ENCODE data around the gene KCNK2. TPM values are rescaled to one million over a fixed set of nuclear protein-coding genes. Genes with fewer than 3 reads are reported as not detected.

The KCNK2 gene
- polyA plus RNA-seq, 1 donor (not counting 4 experiments of a cell fraction or from before 2014, with no cell fraction given) = 0.10 TPM

DNA sequence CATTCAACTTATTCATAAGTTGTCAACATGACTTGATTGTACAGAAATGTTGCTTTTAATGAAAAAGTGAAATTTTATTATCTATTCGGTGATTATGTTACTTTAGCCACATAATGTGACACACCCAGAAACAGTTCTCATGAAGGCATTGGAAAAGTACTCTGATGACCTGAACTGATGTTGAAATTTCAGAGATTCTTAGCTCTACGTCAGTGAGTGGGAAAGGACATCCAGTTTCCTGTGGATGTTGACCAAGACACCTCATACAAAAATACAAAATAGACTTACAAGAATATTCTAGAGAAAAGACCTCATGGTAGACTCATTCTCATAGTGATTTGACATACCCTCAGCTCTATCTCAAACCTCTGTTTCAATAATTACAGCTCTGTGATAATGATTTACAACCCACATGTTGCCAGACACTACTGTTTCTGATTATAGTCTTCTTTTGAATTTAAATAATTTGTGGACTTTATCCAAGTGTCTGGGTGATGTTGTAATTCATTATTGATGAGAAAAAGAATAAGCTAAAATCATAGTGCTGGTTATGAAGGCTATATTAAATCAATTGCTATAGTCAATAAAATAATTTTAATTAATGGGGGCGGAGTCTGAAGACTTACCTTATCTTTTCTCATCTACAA, 37.3 kb downstream of the KCNK2 start:
- dilution Hi-C loops (cut with MboI; ENCODE audit: extremely low pct_ligation_motif_present, low sequenced_read_pairs) = no loop called here
- Histone ChIP-seq H2AFZ (ENCODE audit: control insufficient read depth, low read length) (no peak overlapping the region), H3K9ac (ENCODE audit: control insufficient read depth, extremely low read depth, insufficient read depth, low read length) (no peak overlapping the region), H3K36me3 (ENCODE audit: control insufficient read depth in 2 of 2, extremely low read depth in 1 of 2, insufficient read depth in 2 of 2, low read length in 2 of 2) (no peaks in the 10 kb centered on the region), H3K27ac (ENCODE audit: control insufficient read depth, insufficient read depth, low read length) (no peak overlapping the region), H4K20me1 (ENCODE audit: control insufficient read depth, extremely low read depth, insufficient read depth, low read length) (no peaks in the 10 kb centered on the region), H3K4me2 (ENCODE audit: control insufficient read depth, extremely low read depth, insufficient read depth, low read depth, low read length) (no peak overlapping the region), H3K9me3 (ENCODE audit: control insufficient read depth, low read depth, low read length) (no peaks in the 10 kb centered on the region), H3K27me3 (ENCODE audit: control insufficient read depth, extremely low read depth, insufficient read depth, low read length) (no peaks in the 10 kb centered on the region), H3K9me1 (ENCODE audit: control insufficient read depth, extremely low read depth, insufficient read depth, low read length) (no peaks in the 10 kb centered on the region), H3K4me1 (ENCODE audit: control insufficient read depth, extremely low read depth, insufficient read depth, low read length) (peaks cover 6% of the 10 kb centered on the region), H3K4me3 (ENCODE audit: control insufficient read depth in 2 of 3, extremely low read depth in 1 of 3, insufficient read depth in 2 of 3, low read depth in 1 of 3, low read length in 3 of 3) (no peak overlapping the region), H3K79me2 (ENCODE audit: control insufficient read depth, insufficient read depth, low read length) (no peaks in the 10 kb centered on the region)
- TF ChIP-seq, protein P1, sequence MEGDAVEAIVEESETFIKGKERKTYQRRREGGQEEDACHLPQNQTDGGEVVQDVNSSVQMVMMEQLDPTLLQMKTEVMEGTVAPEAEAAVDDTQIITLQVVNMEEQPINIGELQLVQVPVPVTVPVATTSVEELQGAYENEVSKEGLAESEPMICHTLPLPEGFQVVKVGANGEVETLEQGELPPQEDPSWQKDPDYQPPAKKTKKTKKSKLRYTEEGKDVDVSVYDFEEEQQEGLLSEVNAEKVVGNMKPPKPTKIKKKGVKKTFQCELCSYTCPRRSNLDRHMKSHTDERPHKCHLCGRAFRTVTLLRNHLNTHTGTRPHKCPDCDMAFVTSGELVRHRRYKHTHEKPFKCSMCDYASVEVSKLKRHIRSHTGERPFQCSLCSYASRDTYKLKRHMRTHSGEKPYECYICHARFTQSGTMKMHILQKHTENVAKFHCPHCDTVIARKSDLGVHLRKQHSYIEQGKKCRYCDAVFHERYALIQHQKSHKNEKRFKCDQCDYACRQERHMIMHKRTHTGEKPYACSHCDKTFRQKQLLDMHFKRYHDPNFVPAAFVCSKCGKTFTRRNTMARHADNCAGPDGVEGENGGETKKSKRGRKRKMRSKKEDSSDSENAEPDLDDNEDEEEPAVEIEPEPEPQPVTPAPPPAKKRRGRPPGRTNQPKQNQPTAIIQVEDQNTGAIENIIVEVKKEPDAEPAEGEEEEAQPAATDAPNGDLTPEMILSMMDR (optimal IDR thresholded peaks at IDR 0.05 in 1 of 3, IDR thresholded peaks at IDR 0.05 in 1 of 3, conservative IDR thresholded peaks at IDR 0.05 in 1 of 3; ENCODE audit: extremely low read depth in 1 of 3, insufficient read depth in 2 of 3, low read length in 3 of 3) = no peak
- no peak for TF ChIP-seq EZH2 (IDR thresholded peaks at IDR 0.05; ENCODE audit: low read length)
- DNase-seq (ENCODE audit: low read depth, low spot score) (no peak), FAIRE-seq (no peak)

DNA sequence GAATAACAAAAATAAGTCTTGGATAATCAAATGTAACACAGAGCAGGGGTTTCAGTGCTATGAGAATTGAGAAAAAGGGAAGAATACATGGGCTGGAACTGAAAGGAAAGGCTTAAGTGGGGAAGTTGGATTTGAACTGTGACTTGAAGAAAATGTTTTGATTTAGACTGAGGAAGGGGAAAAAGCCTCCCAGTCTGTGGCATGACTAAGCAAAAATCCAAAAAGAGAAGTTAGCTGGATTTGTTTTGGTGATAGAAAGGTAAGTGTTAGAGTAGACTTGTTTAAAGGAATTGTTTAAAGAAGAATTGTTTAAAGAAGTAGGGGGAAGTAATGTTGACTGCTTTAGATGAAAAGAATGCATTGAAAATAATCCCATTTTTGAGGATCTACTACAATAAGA, 46.0 kb downstream of the KCNK2 start:
- H3K79me2 ChIP-seq (ENCODE audit: control insufficient read depth, insufficient read depth, low read length) = no peaks in the 10 kb centered on the region
- H3K4me2 ChIP-seq (ENCODE audit: control insufficient read depth, extremely low read depth, insufficient read depth, low read depth, low read length) = no peak overlapping the region
- no peaks in the 10 kb centered on the region for H3K36me3 ChIP-seq (ENCODE audit: control insufficient read depth in 2 of 2, extremely low read depth in 1 of 2, insufficient read depth in 2 of 2, low read length in 2 of 2)
- no peak overlapping the region for H3K9ac ChIP-seq (ENCODE audit: control insufficient read depth, extremely low read depth, insufficient read depth, low read length)
- H3K27ac ChIP-seq (ENCODE audit: control insufficient read depth, insufficient read depth, low read length) = no peak overlapping the region
- dilution Hi-C loops (cut with MboI; ENCODE audit: extremely low pct_ligation_motif_present, low sequenced_read_pairs) = no loop called here
- no peaks in the 10 kb centered on the region for H3K4me1 ChIP-seq (ENCODE audit: control insufficient read depth, extremely low read depth, insufficient read depth, low read length)
- DNase-seq (ENCODE audit: low read depth, low spot score) (no peak), FAIRE-seq (no peak)
- no peaks in the 10 kb centered on the region for H3K9me3 ChIP-seq (ENCODE audit: control insufficient read depth, low read depth, low read length)
- H3K4me3 ChIP-seq (ENCODE audit: control insufficient read depth in 2 of 3, extremely low read depth in 1 of 3, insufficient read depth in 2 of 3, low read depth in 1 of 3, low read length in 3 of 3) = no peak overlapping the region
- H3K9me1 ChIP-seq (ENCODE audit: control insufficient read depth, extremely low read depth, insufficient read depth, low read length) = no peaks in the 10 kb centered on the region
- no peaks in the 10 kb centered on the region for H4K20me1 ChIP-seq (ENCODE audit: control insufficient read depth, extremely low read depth, insufficient read depth, low read length)
- H3K27me3 ChIP-seq (ENCODE audit: control insufficient read depth, extremely low read depth, insufficient read depth, low read length) = no peaks in the 10 kb centered on the region
- TF ChIP-seq EZH2 (IDR thresholded peaks at IDR 0.05; ENCODE audit: low read length) = no peak
- TF ChIP-seq, protein P1 (optimal IDR thresholded peaks at IDR 0.05 in 1 of 3, IDR thresholded peaks at IDR 0.05 in 1 of 3, conservative IDR thresholded peaks at IDR 0.05 in 1 of 3; ENCODE audit: extremely low read depth in 1 of 3, insufficient read depth in 2 of 3, low read length in 3 of 3) = no peak
- H2AFZ ChIP-seq (ENCODE audit: control insufficient read depth, low read length) = no peak overlapping the region

Data from keratinocyte (primary cell).